Panc1 (cell line): ENCODE data around the gene ZSWIM3. TPM values are rescaled to one million over a fixed set of nuclear protein-coding genes. Genes with fewer than 3 reads are reported as not detected.

Experiments used
- ATAC-seq: fragments of 200-7000 bp; cut with Tn5 transposase; 2 replicates; pipeline ENCODE4 v1.9.1; 2020; ENCODE audit warnings: mild to moderate bottlenecking, moderate library complexity
- BruUV-seq: library from RNA; stranded (reverse); fragments of 400-500 nt; replicated peaks from 2 replicates; lab custom pipeline; 2021; lab: Mats Ljungman, UMichigan
- CTCF ChIA-PET: fragments of 300-600 bp; sonication (Branson Sonifier 250); formaldehyde crosslinking; loops from one replicate; lab custom pipeline; 2022; ENCODE audit warnings: antibody characterized with exemption; lab: Charles Lee
- POLR2A ChIA-PET: fragments of 300-600 bp; sonication (Branson Sonifier 250); formaldehyde crosslinking; loops from one replicate; lab custom pipeline; 2022; ENCODE audit warnings: antibody characterized with exemption; lab: Charles Lee
- DNase-seq: peaks from one replicate; pipeline ENCODE4 v3.0.0-alpha.2; 2010; ENCODE audit warnings: low read depth, low spot score
- H3K27ac ChIP-seq: 2 replicates; pipeline ENCODE4 v1.5.1; 2011; ENCODE audit warnings: mild to moderate bottlenecking, low read length, inconsistent platforms
- H3K27me3 ChIP-seq: fragments of 200-500 bp; sonication (Bioruptor generic); 2 replicates; pipeline ENCODE4 v1.6.0; 2014; ENCODE audit warnings: low read length, inconsistent platforms; ENCODE audit not compliant: control insufficient read depth, insufficient read depth
- H3K36me3 ChIP-seq: fragments of 200-500 bp; sonication (Bioruptor generic); 2 replicates; pipeline ENCODE4 v1.5.1; 2014; ENCODE audit warnings: inconsistent platforms, mild to moderate bottlenecking, low read length, moderate library complexity; ENCODE audit not compliant: control insufficient read depth, insufficient read depth
- H3K4me1 ChIP-seq: 2 replicates; pipeline ENCODE4 v1.5.1; 2011; ENCODE audit warnings: inconsistent platforms, mild to moderate bottlenecking, low read length, moderate library complexity; ENCODE audit not compliant: control insufficient read depth, insufficient read depth
- H3K4me3 ChIP-seq, 2 experiments: 2 replicates each; pipeline ENCODE4 v1.5.1; 2011 to 2012; ENCODE audit warnings: low read depth in 2 of 2, low read length in 2 of 2, mild to moderate bottlenecking in 2 of 2, inconsistent platforms in 1 of 2, moderate library complexity in 1 of 2
- H3K9me3 ChIP-seq: fragments of 200-500 bp; sonication (Bioruptor generic); 2 replicates; pipeline ENCODE4 v1.5.1; 2014; ENCODE audit warnings: low read depth, mild to moderate bottlenecking, inconsistent platforms, low read length, moderate library complexity; ENCODE audit not compliant: control insufficient read depth, insufficient read depth
- CTCF ChIP-seq: fragments of 450-650 bp; IDR thresholded peaks from 2 replicates; pipeline ENCODE4 v1.5.1; 2017; ENCODE audit warnings: mild to moderate bottlenecking
- POLR2AphosphoS5 ChIP-seq: IDR thresholded peaks from 2 replicates; pipeline ENCODE4 v1.6.1; 2012; ENCODE audit warnings: mild to moderate bottlenecking, low read depth, low read length, moderate library complexity
- REST ChIP-seq, 2 experiments: IDR thresholded peaks; 2 replicates each; pipeline ENCODE4 v1.6.1; 2011 to 2012; ENCODE audit warnings: low read depth in 2 of 2, control low read depth in 1 of 2, low read length in 1 of 2, mild to moderate bottlenecking in 1 of 2, moderate library complexity in 1 of 2; ENCODE audit not compliant: insufficient read depth in 1 of 2
- SIN3A ChIP-seq: IDR thresholded peaks from 2 replicates; pipeline ENCODE4 v1.6.1; 2012; ENCODE audit warnings: low read depth, mild to moderate bottlenecking, low read length, moderate library complexity, borderline replicate concordance; ENCODE audit not compliant: insufficient read depth
- TCF7L2 ChIP-seq: IDR thresholded peaks from 2 replicates; pipeline ENCODE4 v1.6.1; 2011; ENCODE audit warnings: mild to moderate bottlenecking, low read depth, low read length, inconsistent platforms
- in situ Hi-C: cut with HindIII; loops from 2 replicates; pipeline ENCODE4 v1.10.0; 2016; ENCODE audit warnings: low sequenced_read_pairs, low pct_unique_long_range_greater_than_20kb
- intact Hi-C: fragments of 100-400 bp; cut with micrococcal nuclease; formaldehyde crosslinking; loops from one replicate; pipeline ENCODE4 v1.10.0; 2022; ENCODE audit not compliant: unreplicated experiment
- total RNA-seq: library from RNA; stranded (reverse); gene quantifications from one replicate; pipeline ENCODE4 v1.2.1, GENCODE V29; 2021; ENCODE audit not compliant: unreplicated experiment

The ZSWIM3 gene
- total RNA-seq, 1 experiment from 2014 or later = 3.6 TPM

- H3K27me3 ChIP-seq = no peaks in the 10 kb centered on the region
- H3K36me3 ChIP-seq = no peaks in the 10 kb centered on the region
- peak overlapping the region; percentile 29; the same call in 1 of the 2 replicates for H3K27ac ChIP-seq
- no peaks in the 10 kb centered on the region for H3K9me3 ChIP-seq
- POLR2A ChIA-PET = interaction anchor here (0.9 kb wide), 1 partner anchor 61 kb away, joined by 4 read pairs; no protein-coding TSS in a partner anchor
- CTCF ChIA-PET = no interaction called here
- H3K4me1 ChIP-seq = peaks cover 18% of the 10 kb centered on the region
- no TSS peak for BruUV-seq
- ATAC-seq (no peak), DNase-seq (no peak)
- in situ Hi-C loops (no loop called here), intact Hi-C loops (no loop called here)
- TF ChIP-seq REST (IDR thresholded peaks at IDR 0.05; ENCODE audit: insufficient read depth in 1 of 2, low read depth in 2 of 2, low read length in 1 of 2) = no peak
- H3K4me3 ChIP-seq = no peak overlapping the region
Observed at GRCh38 chr20:45909336-45909808, 52.0 kb downstream of the ZSWIM3 start.

GRCh38 chr20:45909817-45910669 lies 52.6 kb downstream of the ZSWIM3 start:
- BruUV-seq = TSS peak; percentile 76
- intact Hi-C loops = no loop called here

More at GRCh38 chr20:45909817-45910669, 52.6 kb downstream of the ZSWIM3 start:
- POLR2A ChIA-PET = interaction anchor here (0.9 kb wide), 1 partner anchor 61 kb away, joined by 4 read pairs; no protein-coding TSS in a partner anchor
- peaks cover 18% of the 10 kb centered on the region for H3K4me1 ChIP-seq
- no peaks in the 10 kb centered on the region for H3K27me3 ChIP-seq
- H3K4me3 ChIP-seq = peak overlapping the region; percentile 7 to 39; a peak in 2 of 4 replicates
- no peak for DNase-seq
- no peak for ATAC-seq
- no peaks in the 10 kb centered on the region for H3K9me3 ChIP-seq
- no peaks in the 10 kb centered on the region for H3K36me3 ChIP-seq
- CTCF ChIA-PET = no interaction called here
- H3K27ac ChIP-seq = peak overlapping the region; percentile 29; the same call in 1 of the 2 replicates
- TF ChIP-seq CTCF (no peak), POLR2AphosphoS5 (no peak), REST (IDR thresholded peaks at IDR 0.05; ENCODE audit: insufficient read depth in 1 of 2, low read depth in 2 of 2, low read length in 1 of 2) (no peak), TCF7L2 (no peak), SIN3A (no peak)
- in situ Hi-C loops = no loop called here
